ENCODE results near the gene SUMF1. TPM values are rescaled to one million over a fixed set of nuclear protein-coding genes. Genes with fewer than 3 reads are reported as not detected.

SUMF1 gene
- total and polyA plus RNA-seq, 2 of the 13 experiments (the other 11 are each of a cell fraction or from before 2014, with no cell fraction given): 18.5 to 28.9 TPM

DNA sequence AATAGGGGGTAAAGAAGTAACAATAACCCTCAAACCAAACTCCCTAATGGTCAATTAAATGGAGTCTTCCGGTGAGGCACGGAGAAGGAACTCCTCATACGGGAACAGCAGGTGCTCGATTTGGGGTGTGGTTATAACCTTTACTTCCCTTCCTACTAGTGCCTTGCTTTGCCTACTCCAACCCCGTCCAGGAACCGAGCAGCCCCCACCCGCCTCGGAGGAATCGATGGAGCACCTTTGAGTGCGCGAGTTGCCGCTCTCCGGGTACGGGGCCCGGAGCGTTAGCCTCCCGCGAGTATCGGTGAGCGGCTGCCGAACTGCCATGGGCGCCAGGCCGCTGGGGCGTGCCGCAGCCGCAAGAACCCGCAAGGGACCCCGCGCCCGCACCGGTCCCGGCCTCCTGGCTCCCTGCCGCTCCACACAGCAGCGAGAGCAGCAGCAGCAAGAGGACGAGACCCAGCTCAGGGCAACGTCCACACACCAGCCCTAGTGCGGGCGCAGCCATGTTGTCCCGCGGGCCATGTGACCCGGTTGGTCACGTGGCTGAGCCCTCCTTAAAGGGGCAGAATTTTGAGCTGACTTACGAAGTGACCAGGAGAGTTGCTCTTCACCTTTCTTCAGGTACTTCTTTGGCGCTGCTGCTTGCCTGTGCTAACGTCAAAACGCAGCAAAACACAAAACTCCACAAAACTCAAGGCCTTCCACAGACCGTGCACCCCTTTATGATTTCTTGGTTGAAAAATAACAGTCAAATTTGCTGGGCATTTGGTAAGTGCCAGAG, at the start of gene SUMF1 (continued):
- TF ChIP-seq, protein P1, sequence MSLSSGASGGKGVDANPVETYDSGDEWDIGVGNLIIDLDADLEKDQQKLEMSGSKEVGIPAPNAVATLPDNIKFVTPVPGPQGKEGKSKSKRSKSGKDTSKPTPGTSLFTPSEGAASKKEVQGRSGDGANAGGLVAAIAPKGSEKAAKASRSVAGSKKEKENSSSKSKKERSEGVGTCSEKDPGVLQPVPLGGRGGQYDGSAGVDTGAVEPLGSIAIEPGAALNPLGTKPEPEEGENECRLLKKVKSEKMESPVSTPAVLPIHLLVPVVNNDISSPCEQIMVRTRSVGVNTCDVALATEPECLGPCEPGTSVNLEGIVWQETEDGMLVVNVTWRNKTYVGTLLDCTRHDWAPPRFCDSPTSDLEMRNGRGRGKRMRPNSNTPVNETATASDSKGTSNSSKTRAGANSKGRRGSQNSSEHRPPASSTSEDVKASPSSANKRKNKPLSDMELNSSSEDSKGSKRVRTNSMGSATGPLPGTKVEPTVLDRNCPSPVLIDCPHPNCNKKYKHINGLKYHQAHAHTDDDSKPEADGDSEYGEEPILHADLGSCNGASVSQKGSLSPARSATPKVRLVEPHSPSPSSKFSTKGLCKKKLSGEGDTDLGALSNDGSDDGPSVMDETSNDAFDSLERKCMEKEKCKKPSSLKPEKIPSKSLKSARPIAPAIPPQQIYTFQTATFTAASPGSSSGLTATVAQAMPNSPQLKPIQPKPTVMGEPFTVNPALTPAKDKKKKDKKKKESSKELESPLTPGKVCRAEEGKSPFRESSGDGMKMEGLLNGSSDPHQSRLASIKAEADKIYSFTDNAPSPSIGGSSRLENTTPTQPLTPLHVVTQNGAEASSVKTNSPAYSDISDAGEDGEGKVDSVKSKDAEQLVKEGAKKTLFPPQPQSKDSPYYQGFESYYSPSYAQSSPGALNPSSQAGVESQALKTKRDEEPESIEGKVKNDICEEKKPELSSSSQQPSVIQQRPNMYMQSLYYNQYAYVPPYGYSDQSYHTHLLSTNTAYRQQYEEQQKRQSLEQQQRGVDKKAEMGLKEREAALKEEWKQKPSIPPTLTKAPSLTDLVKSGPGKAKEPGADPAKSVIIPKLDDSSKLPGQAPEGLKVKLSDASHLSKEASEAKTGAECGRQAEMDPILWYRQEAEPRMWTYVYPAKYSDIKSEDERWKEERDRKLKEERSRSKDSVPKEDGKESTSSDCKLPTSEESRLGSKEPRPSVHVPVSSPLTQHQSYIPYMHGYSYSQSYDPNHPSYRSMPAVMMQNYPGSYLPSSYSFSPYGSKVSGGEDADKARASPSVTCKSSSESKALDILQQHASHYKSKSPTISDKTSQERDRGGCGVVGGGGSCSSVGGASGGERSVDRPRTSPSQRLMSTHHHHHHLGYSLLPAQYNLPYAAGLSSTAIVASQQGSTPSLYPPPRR (CRISPR knock-in tag; IDR thresholded peaks at IDR 0.05; ENCODE audit: borderline replicate concordance): peak; percentile 68
- no peak; the same call in 1 of the 2 replicates for TF ChIP-seq ZFP41 (CRISPR knock-in tag; IDR thresholded peaks at IDR 0.05; ENCODE audit: borderline replicate concordance)
- TF ChIP-seq BRD4 (CRISPR knock-in tag; IDR thresholded peaks at IDR 0.05): peak; percentile 98
- TF ChIP-seq SCMH1 (CRISPR knock-in tag; IDR thresholded peaks at IDR 0.05; ENCODE audit: borderline replicate concordance): no peak
- peak; percentile 98 for TF ChIP-seq HDAC2 (CRISPR knock-in tag; IDR thresholded peaks at IDR 0.05)
- TF ChIP-seq SMAD3 (CRISPR knock-in tag; IDR thresholded peaks at IDR 0.05): peak; percentile 66; the same call in 1 of the 2 replicates
- TF ChIP-seq, protein P2, sequence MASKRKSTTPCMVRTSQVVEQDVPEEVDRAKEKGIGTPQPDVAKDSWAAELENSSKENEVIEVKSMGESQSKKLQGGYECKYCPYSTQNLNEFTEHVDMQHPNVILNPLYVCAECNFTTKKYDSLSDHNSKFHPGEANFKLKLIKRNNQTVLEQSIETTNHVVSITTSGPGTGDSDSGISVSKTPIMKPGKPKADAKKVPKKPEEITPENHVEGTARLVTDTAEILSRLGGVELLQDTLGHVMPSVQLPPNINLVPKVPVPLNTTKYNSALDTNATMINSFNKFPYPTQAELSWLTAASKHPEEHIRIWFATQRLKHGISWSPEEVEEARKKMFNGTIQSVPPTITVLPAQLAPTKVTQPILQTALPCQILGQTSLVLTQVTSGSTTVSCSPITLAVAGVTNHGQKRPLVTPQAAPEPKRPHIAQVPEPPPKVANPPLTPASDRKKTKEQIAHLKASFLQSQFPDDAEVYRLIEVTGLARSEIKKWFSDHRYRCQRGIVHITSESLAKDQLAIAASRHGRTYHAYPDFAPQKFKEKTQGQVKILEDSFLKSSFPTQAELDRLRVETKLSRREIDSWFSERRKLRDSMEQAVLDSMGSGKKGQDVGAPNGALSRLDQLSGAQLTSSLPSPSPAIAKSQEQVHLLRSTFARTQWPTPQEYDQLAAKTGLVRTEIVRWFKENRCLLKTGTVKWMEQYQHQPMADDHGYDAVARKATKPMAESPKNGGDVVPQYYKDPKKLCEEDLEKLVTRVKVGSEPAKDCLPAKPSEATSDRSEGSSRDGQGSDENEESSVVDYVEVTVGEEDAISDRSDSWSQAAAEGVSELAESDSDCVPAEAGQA (IDR thresholded peaks at IDR 0.05; ENCODE audit: low read depth): 0 out of 2 replicates have a peak, but pooled peaks have one; percentile 51
- TF ChIP-seq, protein P2 (CRISPR knock-in tag; IDR thresholded peaks at IDR 0.05; ENCODE audit: borderline replicate concordance): no peak; the same call in 1 of the 2 replicates
- peak; percentile 65; the same call in 1 of the 2 replicates for TF ChIP-seq DNMT3B (CRISPR knock-in tag; conservative IDR thresholded peaks at IDR 0.05)
- peak; percentile 88 for TF ChIP-seq BHLHE40 (IDR thresholded peaks at IDR 0.05; ENCODE audit: low read length)
- no peak for TF ChIP-seq NR3C1 (CRISPR knock-in tag; IDR thresholded peaks at IDR 0.05)
- no peak for TF ChIP-seq ATF4 (CRISPR knock-in tag; IDR thresholded peaks at IDR 0.05)
- TF ChIP-seq CHCHD3 (CRISPR knock-in tag; IDR thresholded peaks at IDR 0.05): no peak
- TF ChIP-seq ZBTB8A (CRISPR knock-in tag; IDR thresholded peaks at IDR 0.05; ENCODE audit: borderline replicate concordance, low read depth): no peak; the same call in 1 of the 2 replicates
- TF ChIP-seq RAD21 (CRISPR knock-in tag; IDR thresholded peaks at IDR 0.05): peak; percentile 68
- TF ChIP-seq NFE2L1 (CRISPR knock-in tag; IDR thresholded peaks at IDR 0.05; ENCODE audit: borderline replicate concordance): no peak
- TF ChIP-seq NCOA1 (CRISPR knock-in tag; IDR thresholded peaks at IDR 0.05): 0 out of 2 replicates have a peak, but pooled peaks have one; percentile 67
